ENCODE measurements around the gene PPP1R1C.

DNA sequence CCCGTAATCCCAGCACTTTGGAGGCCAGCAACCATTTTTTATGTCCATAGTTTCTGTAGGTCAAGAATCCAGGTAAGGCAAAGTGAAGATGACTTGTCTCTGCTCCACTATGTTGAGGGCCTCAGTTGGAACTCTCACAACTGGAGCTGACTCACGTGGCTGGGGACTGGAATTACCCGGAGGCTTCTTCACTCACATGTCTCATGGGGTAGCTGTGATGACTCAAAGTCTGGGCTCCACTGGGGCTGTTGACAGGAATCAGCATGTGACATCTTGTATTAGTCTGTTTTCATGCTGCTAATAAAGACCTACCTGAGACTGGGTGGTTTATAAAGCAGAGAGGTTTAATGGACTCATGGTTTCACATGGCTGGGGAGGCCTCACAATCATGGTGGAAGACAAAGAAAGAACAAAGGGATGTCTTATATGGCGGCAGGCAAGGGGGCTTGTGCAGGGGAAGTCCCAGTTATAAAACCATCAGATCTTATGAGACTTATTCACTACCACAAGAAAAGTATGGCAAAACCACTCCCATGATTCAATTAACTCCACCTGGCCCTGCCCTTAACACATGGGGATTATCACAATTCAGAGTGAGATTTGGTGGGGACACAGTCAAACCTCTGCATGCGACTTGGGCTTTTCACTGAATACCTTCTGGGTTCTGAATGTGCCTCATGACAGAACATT is 7.8 kb upstream of the PPP1R1C start:
- TF ChIP-seq, protein P1, sequence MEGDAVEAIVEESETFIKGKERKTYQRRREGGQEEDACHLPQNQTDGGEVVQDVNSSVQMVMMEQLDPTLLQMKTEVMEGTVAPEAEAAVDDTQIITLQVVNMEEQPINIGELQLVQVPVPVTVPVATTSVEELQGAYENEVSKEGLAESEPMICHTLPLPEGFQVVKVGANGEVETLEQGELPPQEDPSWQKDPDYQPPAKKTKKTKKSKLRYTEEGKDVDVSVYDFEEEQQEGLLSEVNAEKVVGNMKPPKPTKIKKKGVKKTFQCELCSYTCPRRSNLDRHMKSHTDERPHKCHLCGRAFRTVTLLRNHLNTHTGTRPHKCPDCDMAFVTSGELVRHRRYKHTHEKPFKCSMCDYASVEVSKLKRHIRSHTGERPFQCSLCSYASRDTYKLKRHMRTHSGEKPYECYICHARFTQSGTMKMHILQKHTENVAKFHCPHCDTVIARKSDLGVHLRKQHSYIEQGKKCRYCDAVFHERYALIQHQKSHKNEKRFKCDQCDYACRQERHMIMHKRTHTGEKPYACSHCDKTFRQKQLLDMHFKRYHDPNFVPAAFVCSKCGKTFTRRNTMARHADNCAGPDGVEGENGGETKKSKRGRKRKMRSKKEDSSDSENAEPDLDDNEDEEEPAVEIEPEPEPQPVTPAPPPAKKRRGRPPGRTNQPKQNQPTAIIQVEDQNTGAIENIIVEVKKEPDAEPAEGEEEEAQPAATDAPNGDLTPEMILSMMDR (IDR thresholded peaks at IDR 0.05), result no peak
- TF ChIP-seq POLR2A (IDR thresholded peaks at IDR 0.05) (no peak), POLR2AphosphoS5 (IDR thresholded peaks at IDR 0.05) (no peak)

Data from gastroesophageal sphincter (tissue), 3 donors.